Germinal center (tissue), 1 donor: ENCODE results near the gene SRPX.

Experiments
- DNase-seq: peaks from one replicate; pipeline ENCODE4 v3.0.0; 2012; ENCODE audit warnings: mixed read lengths, low spot score

The SRPX gene, protein sequence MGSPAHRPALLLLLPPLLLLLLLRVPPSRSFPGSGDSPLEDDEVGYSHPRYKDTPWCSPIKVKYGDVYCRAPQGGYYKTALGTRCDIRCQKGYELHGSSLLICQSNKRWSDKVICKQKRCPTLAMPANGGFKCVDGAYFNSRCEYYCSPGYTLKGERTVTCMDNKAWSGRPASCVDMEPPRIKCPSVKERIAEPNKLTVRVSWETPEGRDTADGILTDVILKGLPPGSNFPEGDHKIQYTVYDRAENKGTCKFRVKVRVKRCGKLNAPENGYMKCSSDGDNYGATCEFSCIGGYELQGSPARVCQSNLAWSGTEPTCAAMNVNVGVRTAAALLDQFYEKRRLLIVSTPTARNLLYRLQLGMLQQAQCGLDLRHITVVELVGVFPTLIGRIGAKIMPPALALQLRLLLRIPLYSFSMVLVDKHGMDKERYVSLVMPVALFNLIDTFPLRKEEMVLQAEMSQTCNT

DNA sequence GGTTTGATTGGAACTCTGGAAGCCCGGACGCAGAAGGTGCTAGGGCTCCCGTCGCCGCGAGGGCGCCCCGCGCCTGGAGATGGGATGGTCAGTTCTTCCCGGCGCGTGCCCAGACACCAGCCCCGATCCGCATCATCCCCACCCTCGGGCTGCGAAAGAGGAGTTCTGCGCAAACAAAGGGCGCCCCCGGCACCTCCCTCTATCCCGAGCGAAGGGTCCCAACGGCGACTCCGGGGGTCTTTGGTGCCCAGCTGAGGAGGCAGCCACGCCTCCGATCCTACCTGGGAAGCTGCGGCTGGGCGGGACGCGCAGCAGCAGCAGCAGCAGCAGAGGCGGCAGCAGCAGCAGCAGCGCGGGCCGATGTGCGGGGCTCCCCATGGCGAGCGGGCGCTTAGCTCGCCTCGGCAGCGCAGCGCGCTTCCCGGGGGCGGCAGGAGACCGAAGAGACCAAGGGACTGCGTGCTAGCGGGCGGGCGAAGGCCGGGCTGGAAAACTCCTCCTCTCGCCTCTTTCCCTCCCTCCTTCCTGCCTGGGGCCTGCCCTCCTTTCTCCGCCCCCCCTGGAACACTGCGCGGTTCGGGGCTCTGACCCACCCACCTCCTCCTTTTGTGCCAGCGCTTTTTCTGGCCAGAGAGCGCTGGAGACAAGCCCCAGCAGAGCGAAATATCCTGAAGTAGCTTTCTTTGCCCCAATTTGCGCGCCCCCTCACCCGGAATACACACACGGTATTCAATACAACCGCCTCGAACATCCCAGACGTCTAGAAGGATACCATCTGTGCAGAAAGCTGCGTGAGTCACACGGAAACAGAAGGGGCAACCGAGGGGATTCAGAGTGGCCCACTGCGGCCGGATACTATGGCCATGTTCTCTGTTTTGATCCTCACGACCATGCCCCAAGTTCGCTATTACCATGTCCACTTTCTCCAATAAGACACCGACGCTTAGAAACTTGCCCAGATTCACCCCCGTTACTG lies at the start of gene SRPX:
Gene SRPX, minus strand, starts transcription at position 457 of the 976 bp plus-strand sequence. Its CDS starts 79 bp downstream, at position 378.
- DNase-seq: no peak

DNA sequence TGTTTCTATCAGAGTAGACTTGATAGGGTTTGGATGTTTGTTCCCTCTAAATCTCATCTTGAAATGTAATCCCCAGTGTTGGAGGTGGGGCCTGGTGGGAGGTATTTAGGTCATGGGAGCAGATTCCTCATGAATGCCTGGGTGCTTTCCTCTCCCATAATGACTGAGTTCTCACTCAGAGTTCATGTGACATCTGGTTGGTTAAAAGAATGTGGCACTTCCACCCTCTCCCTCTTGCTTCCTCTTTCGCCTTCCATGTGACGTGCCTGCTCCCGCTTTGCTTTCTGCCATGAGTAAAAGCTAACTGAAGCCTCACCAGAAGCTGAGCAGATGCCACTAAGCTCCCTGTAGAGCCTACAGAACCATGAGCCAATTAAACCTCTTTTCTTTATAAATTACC lies 47.3 kb upstream of the SRPX start:
- no peak for DNase-seq

DNA sequence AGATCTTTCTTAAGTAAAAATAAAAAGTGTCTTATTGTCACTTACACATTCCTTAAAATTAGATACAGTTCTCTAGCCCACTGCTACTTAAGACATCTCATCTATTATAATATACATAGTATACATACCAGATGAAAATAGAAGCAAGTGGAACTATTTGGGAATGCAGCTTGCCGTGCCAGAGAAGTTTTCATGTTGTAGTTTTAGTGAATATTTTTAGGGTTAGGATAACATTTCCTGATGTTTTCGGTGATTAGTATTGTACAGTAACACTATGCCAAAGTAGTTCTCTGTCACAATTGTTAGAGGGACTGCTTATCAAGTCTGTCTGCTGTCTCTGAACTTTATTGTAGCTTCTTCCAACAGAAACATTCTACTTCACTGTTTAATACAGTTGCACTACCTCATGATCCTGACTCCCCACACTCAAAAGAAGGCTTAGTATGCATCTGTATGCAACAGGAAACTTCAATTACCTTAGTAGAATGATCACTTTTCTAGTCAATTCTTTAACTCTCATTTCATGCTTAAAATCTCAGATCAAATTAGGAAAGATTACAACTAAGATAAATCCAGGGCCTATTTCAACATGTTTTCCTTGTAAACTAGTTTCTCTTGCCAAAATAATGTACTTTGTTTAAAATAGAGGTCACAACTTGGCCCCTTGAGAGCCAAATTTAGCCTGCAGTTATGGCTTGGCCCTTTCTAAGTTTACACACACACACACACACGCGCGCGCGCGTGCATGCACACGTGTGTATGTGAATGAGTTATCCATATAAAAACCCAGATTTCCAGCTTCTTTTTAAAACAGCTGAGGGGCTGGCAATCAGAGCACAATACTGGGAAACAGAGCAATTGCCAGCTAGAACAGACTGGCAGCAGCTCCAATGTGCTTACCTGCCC lies 42.3 kb upstream of the SRPX start:
- DNase-seq: no peak

DNA sequence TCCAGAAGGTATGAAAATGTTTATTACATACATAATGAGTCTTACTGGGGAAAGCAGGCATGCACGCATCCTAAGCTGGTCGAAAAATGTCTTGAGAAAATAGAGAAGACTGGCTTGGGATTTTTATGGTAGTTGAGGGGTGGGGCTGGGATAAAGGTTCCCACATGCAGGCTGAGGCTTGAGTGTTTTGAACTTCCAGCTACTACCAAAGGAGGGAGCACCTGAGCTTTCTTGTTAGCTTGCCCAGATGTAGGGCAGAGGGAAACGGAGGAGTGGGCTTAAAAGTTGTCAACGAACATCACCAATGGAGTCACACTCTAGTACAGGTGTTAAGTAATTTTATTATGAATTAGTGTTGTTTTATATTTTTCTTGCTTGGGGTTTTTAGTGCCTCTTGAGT lies 39.6 kb upstream of the SRPX start:
- DNase-seq: peak; percentile 7

DNA sequence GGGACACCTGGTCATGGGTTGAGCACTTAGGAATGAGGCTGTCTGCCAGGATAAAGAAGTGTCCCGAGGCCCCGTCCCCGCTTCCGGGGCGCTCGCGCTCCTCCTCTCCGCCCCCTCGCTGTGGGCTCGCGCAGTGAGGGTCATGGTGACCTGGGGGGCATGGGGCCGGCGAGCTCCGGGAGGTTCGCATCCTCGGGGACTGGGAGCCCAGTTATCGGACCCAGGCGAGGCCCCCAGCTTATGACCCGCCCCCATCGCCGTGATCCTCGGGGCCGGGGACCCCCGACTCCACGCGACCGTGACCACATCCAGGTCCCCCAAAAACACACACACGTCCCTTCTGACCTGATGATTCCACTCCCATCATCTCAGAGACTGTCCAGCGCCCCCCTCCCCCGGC lies 35.3 kb upstream of the SRPX start:
- no peak for DNase-seq

DNA sequence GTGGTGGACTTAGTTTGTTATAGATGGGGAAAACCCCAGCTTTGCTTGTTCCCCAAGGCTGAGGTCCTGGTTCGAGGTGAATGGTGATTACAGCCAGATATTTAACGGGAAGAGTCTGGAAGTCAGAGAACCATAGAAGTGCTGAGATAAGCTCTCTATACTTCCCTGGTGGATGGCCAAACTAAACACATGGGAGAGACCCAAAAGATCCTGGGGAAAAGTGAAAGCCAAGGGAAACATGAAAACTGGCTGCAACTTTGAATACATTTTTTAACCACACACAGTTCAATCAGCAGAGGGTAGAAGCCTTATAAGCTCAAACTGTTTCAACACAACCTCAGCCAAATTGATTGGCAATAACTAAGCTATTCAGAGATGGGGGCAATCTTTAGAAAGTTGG lies 29.3 kb upstream of the SRPX start:
- DNase-seq: no peak

DNA sequence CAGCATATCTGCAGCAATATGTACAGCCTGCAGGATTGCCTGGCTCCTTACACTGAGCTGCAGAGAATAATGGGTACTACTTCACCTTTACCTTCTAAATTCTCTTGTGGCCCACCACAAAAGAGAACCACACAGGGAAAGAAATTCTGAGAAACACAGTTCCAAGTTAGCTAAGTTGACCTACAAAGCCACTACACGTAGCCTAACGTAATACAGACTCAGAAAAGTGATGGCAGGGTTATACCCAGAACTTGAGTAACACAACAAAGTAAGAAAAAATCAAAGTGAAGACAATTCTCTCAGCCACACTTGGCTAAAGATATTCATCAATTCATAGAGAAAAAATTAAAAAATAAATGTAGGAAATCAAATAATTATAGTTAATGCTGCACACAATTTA lies 26.4 kb upstream of the SRPX start:
- no peak for DNase-seq

DNA sequence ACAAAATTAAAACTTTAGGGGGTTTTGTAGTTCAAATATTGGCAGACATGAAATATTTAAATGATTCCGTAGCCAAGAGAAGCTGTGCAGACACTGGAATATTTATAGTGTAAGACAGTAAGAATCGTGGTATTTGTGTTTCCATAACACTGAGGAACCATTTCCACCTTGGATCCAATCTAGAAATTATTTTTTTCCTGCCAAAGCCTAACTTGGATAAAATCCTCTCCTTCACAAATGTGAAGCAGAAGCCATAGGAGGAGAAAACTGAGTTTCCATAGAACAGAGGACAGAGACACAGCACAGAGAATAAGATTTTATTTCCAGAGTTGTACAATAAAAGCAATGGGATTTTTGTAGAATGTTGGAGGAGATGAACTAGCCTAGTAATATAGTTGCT lies 19.9 kb upstream of the SRPX start:
- DNase-seq: no peak

DNA sequence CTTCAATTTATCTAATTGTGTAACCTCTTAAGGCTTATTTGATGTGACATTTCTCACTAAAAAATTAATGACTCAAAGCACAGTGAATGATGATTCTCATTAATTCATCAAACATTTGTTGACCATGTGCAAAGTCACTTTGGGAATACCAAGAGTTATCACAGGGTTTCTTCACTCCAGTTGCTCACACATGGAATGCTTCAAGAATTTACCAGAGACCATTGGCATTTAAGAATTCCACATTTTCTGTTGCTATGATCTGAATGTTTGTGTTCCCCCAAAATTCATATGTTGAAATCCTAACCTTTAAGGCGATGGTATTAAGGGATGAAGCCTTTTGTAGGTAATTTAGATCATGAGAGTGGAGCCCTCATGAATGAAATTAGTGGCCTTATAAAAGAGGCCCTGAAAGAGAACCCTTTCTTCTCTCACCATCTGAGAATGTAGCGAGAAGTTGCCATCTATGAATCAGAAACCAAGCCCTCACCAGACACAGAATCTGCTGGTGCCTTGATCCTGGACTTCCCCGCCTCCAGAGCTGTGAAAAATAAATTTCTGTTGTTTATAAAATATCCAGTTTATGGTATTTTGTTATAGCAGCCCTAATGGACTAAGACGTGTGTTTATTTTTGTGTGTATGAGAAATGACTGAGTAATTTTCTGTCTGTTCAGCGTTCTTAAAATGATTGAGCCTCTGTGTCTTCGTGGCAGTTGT lies 16.4 kb upstream of the SRPX start:
- DNase-seq: no peak

DNA sequence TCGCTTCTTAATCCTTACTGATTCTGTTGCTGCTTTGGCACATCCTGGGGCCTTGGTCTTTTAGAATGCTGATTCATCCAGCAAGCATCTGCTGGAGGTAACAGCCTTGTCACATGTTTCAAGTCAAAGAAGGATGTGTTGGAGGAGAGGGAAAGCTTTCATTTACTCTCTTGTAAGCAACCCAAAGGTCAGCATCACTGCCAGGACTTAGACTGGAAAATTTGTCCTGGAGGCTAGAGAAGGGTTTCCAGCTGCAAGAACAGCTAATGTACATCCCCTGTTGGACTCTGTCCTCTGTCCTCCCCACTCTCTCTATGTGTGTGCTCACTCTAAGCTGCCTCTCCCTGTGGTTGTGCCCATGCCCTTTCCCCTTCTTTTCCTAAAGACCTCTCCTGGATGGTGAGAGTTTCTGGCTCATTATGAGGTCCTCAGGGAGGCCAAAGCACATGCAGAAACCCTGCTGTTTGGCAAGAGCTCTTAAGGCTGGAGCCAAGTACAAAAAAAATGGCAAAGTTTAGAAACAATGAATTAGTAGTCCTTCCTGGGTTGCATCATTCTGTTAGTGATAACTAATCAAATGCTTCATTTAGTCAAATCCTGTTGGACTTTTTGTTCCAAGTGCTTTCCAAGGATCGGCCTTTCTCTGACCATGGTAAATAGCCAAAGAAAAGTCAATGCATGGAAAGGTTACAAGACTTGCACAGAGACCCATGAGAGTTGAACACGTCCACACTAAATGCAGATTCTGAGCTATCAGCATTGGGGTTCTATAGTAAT lies 13.4 kb upstream of the SRPX start:
- DNase-seq: no peak

DNA sequence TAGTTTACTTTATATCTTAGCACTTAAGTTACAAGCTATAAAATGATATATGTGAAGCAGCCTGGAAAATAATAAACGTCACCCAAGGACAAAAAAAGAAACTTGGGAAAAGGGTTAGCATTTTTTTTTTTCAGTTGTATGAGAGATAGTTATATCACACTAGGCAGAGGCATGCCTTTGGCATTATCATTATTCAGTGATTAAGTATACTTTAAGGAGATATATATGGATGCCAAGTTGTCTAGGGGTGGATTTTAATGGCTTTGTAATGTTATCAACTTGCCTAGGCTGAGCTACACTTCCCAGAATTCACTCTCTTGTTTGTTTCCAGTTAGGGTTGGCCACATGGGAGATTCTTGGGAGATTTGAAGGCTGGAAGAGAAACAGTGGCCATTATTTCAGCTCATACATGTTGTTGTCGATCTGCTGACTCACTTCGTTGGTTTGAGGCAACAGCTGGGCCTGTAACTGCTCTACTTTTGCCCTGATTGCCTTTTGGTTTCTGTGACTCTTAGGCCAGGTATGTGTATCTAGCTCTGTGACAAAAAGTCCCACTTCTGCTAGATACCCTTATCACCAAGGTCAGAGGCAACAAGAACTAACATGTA lies 11.5 kb upstream of the SRPX start:
- DNase-seq: no peak

DNA sequence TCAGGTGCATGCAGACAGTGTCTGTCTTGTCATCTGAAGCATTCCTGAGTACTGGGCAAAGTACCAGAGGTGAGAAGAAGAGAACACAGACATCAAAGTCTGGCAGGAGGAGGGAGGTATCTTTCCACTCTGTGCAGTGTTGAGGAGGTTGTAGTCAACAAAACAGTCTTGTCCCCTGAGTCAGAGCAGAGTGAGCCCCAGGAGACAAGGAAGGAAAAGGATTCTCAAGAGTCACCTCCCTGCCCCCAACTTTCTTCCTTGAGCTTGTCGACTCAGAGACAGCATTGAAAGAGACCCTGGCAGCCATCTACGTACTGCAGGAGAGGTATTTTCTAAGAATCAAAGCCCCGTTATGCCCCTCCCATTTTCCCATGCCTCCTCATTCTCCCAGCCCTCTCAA lies 4.4 kb upstream of the SRPX start:
- no peak for DNase-seq

DNA sequence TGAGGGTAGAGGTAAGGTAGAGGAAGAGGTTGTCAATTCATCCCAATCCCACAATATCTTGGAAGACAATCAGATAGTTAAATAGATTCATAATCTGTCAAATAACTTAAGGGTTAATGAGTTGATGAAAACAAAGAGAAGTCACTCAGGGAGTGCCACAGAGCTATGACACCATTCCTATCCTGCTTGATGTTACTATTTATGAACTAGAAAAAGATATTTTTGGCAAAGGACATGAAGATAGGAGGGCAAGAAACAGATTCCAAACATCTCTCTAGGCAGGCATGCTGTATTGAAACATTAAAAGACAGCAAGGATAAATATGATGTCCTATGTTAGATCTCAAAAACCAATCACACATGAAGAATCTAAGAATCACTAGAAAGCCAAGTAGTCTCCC lies 3.5 kb upstream of the SRPX start:
- no peak for DNase-seq

DNA sequence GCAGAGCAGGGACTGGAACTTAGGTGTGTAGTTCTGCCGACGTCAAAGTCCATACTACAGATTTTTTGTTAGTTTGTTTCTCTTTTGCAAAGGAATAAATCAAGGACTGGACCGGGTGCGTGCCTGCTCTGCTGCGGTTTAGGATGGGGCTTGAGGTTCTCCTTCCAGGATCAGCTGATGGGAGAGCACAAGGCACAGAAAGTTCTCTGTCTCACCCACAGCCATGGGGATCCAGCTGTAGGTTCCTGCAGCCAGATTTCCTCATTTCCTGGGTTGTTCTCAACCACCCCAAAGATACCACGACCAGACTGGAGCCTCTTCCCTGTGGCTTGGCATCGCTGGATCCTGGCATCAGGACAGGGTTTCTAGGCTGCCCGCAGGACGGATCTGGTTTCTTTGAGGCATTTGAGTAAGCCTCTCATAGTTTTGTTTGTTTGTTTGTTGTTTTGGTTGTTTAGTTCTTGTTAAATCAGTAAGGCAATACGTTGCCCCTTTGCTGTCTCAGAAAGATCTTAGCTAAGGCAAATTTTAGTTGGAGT lies 789 bp upstream of the SRPX start:
- DNase-seq: no peak

DNA sequence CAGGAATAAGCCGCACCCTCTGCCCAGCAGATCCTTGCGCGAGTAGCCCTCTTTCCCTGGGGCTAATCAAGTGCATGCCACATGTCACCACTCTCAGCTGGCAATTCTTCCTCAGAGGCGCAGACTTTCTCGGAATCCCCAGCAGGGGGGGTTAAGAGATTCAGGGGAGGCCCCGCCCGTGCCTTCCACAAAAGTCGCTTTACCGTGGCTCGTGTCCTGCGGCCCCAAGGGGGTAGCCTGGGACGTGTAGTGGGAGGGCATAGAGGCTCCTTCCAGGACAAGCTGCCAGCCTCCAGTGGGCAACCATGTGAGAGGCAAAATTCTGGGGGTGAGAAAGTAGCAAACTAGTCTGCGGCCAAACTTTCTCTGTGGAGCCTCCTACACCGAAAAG lies 652 bp downstream of the SRPX start:
- peak; percentile 2 for DNase-seq

DNA sequence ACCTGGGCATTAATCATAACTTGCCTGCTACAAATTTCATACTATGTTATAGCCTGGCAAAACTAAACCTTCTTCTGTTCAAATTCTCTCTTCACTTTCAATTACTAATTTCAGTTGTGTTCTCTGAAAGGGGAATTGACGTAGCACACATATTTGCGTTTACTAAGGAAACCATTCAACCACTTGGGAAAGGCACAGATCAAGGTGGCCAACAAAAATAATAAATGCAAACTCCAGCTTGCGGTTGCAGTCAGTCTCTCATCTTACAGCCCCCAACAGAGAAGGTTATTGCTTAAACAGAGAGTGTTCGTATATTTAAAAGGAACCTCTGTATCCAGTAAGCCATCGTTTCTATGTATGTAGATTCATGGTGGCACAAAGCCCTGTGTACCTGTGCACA lies 4.0 kb downstream of the SRPX start:
- DNase-seq: no peak

DNA sequence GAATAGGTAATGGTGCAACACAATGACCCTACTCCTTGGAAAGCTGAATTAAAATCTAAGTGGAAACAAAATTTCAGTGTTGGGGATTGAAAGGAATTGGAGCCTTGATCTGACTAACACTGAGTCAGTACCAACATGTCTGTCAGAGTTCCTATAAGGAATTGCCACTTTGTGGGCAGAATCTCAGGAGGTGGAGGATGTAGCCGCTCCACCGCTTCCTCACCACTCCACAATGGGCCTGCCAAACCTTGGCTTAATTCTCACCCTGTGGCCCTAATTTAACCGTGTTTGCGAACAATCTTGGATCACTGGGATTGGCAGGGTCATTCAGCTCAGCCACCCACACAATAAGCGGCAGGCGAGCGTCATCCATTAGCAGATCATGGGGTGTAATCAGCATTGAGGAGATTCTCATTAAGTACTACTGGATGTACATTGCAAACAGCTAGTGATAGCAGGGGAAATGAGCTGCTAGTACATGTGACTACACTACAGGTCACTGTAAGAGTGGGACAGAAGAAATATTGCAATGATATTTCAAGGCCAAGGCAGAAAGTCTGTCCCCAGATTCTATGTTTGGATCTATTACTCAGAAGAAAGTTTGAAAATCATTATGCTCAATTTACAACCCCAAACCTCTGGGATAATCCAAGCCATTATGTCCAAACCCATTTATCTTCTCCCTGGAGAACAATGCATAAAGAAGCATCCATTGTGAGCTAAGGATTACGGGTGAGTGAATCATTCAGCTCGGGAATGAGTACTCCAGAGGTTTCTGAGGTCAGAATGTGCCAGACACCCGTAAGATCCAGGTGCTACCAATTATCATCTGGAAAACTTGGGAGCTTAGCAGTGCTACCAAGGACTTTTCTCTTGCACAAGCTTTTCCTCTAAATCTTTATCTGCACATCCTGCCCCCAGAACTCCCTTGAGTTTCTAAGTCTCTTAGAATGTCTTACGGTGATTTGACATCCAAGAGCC lies 5.8 kb downstream of the SRPX start:
- DNase-seq: no peak

DNA sequence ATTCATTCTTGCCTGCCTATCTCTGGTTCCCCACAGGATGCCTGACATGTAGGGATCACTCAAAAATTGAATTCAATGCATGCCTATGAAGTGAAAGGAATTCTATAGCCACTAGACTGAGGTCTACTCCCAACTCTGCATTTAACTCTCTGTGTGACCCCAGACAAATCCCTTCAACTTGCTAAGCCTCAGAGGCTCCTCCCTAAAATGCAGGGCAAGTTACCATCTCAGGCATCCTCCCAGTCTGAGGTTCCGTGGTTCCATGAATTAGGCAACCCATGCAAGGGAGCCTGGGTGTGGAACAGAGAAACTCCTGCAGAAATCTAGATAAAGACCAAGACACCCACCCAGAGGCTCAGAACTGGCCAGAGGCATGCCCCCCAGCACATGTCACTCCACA lies 6.6 kb downstream of the SRPX start:
- no peak for DNase-seq
